Fibroblast of skin of scalp (primary cell): ENCODE measurements around the gene ACO1.

Source experiments
- DNase-seq: peaks from one replicate; pipeline ENCODE4 v3.0.0-alpha.2; 2013

Gene ACO1

DNA sequence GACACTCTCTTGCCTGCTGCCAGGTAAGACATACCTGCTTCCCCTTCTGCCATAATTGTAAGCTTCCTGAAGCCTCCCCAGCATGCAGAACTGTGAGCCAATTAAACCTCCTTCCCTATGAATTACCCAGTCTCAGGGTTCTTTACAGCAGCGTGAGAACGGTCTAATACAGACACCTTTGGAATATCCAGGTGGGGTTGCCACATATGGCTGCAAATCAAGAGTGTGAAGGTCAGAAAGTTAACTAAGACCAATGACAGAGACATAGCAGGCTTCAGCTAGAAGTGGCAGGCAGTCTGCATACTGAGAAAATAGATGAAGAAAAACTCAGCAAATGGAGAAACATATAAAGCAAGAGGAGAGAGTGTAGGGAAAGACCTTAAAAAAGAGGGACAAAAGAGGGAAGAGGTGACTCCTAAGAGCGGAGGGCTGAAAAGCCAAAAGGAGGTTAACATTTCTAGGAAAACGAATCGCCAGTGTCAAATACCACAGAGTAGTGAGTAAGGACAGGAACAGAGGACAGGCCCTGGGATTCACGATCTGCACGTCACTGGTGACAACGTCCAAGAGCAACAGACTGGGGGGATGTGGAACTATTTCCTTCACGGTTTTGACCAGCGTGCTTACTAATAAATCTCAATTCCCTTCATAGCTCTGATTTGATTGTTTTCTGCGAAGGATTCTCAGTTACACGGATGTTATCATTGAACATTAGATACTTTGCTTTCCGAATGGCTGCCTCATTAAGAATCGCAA, 1.7 kb upstream of the ACO1 start:
- no peak for DNase-seq

DNA sequence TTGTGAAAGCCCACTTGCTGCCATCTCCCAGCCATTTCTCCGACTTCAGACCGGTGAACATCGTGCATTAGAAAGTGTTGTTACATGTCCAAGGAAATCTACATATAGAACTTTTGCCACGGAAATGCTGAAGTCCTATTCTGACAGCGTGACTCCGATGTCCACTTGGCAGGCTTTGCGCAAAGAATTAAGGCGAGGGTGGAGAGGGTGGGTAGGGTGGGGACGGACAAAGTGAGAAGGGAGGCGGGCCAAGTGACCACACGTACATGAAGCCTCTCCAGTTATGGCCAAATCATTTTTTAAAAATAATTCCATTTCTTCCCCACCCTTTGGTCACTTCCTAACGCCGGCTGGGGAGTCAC, 460 bp upstream of the ACO1 start:
- DNase-seq: no peak

DNA sequence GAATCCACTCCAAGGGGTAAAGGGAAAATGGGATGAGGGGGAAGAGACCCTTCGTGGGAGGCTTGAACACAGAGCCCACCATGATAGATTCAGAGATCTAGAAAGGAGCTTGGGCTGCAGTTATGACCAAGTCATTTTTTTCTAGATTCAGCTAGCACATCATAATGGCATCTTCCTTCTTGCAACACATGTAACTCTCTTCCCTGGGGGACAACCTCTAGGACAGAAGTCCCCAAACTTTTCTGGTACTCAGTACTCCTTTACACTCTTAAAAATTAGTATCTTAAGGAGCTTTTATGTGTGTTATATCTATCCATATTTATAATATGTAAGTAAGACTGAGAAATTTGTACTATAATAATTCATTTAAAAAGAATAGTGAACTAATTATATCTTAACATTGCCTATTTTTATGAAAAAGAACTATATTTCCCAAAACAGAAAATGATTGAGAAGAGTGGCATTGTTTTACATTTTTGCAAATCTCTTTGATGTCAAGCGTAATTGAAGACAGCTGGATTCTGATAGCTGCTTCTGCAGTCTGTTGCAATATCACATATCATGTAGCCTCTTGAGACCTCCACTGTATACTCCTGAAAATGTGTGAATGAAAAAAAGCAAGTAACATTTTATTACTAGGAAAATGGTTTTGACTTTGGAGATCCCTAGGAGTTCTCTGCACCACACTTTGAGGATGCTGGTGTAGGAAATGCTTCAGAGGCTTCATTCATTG, 875 bp downstream of the ACO1 start:
- peak; percentile 17 for DNase-seq

DNA sequence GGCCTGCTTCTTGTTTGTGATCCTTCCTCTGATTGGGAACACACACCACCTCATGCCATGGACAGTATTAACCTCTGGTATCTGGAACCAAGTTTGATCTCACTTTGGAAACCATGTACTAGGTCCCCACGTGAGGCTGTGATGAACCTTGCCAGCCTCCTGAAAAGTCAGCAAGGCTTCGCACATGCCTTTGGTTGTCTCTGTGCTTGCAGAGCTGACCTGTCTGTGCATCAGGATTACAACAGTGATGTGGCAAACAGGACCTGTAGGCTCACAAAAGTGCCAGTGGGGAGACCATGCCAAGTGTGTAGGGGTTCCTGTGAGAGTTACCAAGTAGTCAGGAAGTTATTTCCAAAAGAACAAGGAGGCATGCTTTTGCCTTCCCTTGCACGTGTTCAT, 1.4 kb downstream of the ACO1 start:
- DNase-seq: no peak

DNA sequence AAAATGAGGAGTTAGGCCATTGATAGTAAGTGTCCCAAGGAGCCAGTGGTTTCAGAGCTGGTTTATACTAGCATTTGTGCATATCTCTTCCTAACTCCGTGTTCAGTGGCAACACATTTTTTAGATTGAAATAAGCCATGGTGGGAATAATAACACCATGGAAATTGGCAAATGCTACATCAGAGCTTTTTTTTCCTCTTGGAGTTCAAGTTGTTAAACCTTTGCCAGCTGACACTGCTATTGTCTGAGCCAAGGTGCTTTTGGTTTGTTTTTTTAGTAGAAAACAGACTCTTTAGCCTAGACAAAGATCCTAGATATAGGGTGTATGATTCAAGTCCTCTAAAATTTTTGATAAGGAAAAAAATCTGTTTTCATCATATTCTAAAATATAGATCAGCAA, 2.8 kb downstream of the ACO1 start:
- no peak for DNase-seq

DNA sequence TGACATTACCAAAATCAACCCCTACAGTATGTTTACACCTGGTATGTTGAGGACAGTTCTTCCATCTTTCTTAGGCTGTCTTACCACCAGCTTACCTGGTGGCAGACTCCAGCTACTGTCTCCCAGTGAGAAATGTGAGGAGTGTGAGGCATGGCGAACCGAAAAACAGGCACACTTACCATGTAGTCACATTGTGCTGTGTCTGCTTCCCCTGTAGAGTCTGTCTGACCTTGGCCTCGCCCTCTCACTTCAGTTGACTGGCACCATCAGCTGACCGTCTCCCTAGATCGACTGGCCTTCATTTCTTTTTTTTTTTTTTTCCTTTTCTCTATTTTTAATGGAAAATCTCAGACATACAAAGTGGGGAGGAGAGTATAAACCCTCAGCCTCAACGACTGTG, 4.9 kb downstream of the ACO1 start:
- DNase-seq: no peak

DNA sequence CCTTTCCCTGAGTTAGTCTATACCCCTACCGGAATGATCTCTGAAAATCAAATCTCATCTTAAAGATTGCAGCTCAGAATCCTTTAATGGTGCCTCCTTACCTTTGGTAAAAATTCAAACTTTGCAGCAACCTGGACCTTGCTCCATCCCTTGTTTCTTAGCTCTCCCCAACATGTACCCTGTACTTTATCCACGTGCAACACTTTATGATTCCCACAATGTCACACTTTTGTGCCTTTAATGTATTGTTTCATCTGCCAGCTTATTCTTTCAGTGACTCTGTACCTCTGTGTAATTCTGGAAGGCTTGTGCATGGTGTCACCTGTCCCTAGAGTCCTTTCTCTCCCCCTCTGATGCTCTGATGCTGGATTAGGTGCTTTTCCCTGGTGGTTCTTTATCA, 9.5 kb downstream of the ACO1 start:
- DNase-seq: no peak

DNA sequence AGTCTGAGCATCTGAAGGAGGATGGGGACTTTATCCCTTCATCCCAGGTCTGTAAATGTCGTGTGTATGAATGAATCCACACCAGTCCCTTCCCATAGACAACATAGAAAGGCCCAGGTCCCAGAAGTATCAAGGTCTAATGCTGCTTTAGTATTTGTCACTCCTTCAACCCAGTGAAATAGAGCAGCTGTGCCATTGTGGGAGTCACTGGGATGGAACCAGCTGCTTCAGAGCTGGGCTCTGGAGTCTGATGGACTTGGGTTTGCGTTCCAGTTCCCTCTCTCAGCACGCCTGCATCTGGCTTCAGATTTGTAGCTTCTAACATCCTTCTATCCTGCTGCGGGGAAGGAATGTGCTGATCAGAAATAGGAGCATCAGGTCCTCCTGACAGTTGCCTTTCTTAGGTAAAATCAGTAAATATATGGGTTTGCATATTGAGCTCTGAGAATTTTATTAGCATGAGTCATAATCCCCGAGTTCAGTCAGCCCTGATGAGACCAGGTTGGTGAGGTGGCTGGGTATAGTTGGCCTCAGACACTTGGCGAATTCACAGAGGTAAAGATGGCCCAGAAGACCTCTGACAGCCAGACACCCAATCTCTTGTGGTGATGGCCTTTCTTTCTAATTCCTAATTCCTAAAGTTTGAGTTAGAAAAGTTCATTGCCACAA, 10.1 kb downstream of the ACO1 start:
- DNase-seq: no peak

DNA sequence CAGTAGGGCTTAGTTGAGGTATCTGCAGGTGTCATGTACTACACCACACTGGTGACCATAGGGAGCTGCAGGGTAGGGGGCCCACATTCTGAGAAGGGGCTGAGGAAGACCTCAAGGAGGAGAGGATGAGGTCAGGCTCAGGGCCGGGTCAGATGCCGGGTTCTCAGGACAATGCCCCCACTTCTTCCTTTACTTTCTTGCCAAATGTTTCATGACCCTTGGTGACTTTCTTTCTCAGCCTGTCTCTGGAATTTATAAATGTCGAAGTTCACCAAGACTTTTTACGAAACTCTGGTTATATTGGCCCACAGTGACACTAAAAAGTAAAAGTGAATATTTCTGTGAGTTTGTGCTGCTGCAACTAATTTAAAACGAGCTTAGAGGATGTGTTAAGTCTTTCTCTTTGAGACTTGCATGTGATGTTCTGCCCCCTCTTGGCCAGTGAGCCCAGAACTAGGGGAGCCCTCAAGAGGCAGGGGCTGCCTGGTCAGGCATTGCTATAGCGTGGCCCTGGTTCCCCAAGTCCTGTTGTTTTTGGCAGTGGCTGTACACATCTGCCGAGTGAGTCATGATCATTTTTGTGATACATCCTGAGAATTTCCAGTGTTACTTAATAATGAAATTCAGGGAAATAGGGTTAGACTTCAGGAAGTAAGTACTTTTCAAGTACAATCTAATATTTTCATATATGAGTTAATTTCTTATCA, 11.2 kb downstream of the ACO1 start:
- peak; percentile 92 for DNase-seq

DNA sequence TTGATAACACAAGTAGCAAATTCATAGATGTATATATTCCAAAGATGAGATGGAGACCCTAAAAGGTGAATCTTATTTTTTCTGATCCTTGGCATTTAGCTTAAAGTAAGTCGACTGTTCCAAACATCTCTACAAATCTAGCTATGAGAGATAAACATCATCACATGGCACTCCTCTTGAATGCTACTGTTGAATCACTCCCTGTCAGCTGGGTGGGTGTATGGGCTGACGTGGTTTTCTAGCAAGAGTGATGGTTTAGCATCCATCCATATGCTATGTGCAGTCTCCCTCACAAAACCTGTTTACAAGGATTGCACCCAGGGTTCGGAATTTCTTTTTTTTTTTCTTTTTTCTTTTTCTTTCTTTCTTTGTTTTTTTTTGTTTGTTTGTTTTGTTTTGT, 13.8 kb downstream of the ACO1 start:
- DNase-seq: no peak

DNA sequence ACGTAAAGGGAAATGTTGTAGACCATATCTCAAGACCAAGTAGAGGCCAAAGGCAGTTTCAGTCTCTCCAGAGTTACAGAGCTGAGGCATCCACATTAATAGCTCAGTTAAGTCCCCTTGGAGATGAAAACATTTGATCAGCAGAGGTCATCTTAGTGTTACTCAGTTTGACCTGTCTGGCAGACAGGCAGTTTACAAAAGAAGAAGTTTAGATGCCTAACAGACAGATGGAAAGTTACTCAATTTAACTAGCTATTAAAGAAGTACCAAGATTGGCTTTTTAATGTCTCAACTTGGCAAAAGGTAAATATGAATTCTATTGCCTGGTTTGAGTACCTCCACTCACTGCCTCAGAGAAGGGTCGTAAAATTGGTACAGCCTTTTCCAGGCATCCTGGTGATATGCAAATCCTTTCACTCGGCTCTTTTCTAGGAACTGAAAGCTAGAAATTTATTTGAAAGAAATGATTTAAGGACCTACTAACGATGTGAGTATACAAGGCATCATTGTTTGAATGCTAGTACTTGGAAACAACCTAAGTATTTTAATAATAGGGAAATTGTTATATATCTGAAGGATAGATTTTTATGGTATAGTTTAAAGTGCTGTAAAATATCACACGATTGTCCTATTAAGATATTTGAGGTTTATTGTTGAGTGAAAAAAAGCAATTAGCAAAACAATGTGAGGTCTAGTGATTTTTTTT, 14.8 kb downstream of the ACO1 start:
- DNase-seq: no peak

DNA sequence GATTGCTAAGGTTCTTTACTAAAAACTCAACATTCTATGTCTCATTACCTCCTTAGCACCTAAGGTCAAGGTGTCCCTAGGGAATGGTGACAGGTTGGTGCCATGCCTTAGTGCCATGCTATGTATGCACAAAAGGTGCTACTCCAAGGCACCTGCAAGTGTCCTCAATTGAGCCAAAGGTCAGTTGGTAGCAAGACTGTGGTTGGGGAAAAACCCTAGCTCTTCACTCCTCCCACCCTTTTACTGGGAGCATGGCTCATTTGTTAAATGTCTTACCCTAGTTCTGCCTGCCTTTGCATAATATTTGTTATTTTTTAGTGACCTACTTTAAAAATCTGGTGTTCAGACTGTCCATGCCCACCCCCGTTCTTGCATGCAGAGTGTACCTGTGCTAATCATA, 17.0 kb downstream of the ACO1 start:
- DNase-seq: no peak

DNA sequence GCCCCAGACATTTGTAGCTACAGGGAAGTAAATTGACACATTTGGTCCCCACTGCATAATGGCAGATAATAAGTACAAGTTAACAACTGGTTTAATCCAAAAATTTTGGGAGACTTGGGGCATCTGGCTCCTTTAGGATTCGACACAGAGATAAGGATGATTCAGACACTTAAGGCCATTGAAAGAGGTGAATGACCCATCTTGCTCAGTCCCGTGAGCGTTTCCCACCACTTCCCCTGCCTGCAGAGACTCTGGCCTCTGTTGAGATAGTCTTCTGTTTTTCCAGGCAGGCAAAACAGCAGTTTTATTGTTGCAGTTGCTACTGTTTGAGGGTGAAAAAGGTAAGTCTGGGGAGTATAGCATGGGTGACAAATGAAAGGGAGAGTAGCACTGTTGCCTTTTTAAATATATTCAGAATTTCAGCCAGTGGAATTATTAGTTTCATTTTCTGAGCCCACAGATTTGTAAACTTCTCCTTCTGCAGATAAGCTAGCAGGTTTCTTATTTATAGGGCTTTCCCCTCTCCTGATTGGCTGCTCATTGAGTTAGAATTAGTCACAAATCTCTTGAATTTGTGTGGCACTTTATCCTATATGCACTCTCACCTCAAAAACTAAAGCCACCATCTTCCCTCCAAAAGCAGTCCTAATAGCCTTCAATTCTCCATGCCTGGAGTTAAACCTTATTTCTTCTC, 19.3 kb downstream of the ACO1 start:
- DNase-seq: no peak

DNA sequence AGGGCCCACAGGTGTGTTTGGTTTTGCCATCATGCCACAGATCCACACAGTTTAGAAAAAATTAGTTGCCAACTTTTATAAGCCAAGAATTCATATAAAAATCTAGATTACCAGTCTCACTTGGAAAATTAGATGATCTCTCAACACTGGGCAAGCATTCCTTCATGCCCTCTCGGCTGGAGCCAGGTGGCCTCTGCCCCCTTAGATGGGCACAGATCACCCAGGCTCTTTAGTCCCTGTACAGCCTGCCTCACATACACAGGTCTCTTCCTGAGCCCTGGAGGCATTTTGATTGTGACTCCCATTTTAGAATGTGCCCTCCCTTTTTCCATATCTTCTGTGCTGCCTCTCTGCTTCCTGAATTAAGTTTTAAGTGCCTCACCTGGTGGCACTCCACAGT, 20.0 kb downstream of the ACO1 start:
- no peak for DNase-seq

DNA sequence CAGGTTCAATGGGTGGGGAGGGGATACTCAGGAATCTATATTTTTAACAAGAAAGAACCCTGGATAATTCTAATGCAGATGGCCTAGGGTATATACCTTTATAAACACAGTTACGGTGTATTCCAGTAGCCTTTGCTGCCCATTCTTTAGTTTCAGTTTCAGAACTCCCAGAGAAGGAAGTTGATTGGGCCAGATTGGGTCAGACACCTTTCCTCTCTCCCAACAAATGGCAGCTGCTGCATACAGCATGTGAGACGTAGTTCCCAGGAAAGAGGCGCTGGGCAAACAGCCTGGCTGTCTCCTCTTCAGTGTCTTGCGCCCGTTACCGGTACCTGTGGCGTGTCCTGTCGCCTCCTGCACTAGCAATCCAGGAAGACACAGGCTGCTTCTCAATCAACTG, 20.4 kb downstream of the ACO1 start:
- DNase-seq: no peak

DNA sequence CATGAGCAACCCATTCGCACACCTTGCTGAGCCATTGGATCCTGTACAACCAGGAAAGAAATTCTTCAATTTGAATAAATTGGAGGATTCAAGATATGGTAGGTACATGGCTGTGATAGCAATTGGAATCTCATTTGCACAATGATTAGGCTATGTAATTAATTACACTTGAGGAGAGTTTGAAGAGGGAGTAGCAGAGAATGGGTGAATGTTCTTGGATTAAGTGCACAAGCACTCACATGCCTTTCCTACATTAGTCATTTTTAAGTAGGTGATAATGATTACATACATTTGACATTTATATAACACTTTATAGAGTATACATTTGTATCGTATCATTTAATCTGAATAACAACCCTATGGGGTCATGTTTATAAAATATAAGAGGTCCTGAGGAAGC, 21.1 kb downstream of the ACO1 start:
- no peak for DNase-seq

DNA sequence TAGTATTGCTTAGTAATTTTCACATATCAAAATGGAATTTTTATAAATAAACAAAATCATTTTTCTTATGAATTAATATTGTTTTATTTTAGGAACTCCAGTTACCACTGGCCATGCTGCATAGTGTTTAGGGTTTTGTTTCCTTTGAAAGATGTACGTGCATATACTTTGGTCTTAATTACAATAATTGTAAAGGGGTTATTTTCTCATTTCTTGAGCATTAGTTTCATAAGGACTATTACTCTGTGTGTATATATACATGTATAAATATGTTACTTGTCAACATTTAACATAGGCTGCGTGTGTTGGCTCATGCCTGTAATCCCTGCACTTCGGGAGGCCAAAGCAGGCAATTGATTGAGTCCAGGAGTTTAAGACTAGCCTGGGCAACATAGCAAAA, 21.6 kb downstream of the ACO1 start:
- DNase-seq: no peak

DNA sequence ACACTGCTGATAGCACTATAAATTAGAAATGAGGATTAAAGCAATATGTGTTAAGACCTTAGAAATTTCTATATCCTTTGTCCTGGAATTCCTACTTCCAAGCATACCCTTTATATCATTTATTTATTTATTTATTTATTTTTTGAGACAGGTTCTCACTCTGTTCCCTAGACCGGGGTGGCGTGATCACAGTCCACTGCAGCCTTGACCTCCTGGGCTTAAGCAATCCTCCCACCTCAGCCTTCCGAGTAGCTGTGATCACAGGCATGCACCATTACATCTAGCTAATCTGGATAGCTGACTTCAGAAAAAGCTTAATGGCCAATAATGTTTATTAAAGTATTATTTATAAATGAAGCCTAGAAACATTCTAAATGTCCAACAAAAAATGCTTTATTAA, 27.3 kb downstream of the ACO1 start:
- DNase-seq: no peak

DNA sequence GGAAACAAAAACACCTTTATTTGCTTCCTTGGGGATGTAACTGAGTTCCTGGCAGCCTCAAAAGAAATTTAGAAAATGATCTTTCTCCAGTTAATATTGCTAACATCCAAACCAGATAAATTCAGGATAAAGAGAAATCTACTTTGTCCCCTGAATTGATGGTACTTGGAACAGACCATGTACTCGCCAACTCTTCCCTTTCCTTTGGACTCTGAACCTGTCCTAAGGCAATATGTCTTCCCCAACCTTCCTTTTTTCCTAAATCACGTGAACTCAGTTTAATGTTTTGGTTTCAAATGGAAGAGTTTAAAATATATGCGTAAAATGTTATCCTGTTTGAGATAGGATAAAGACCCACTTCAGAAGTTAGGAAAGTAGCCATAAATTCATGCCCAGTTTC, 28.0 kb downstream of the ACO1 start:
- DNase-seq: no peak

DNA sequence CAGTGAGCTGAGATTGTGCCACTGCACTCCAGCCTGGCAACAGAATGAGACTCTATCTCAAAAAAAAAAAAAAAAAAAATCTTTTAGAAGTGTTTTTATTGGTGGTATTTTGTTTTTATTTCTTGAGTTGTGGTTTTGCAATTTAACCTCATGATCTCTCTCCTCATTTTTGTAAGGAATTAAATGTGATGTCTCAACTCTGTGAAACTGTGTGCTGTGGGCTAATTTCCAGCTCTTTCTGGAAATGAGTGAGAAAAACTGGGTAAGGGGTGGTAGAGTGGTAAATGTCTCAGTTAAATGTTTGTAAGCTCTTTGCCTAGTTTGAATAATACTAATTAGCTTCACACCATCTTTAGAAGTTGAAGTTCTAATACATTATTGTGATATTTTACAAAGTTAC, 29.0 kb downstream of the ACO1 start:
- no peak for DNase-seq

DNA sequence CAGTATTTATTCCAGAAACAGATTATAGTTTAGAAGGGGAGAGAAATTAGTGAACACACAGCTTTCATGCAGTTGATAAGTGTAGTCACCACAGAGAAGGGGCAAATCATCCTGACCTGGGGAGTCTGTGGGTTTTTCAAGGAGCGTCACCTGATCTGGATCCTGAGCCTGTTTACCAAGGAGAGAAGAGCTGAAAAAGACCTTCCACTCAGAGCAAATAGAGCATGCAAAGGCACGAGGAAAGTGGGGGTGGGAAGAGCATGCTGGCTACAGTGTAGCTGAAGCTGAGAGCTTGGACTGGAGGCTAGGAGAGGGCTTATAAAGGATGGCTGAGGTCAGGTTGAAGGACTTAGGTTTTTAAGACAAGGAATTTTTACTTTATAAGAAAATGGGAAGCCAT, 30.4 kb downstream of the ACO1 start:
- no peak for DNase-seq

DNA sequence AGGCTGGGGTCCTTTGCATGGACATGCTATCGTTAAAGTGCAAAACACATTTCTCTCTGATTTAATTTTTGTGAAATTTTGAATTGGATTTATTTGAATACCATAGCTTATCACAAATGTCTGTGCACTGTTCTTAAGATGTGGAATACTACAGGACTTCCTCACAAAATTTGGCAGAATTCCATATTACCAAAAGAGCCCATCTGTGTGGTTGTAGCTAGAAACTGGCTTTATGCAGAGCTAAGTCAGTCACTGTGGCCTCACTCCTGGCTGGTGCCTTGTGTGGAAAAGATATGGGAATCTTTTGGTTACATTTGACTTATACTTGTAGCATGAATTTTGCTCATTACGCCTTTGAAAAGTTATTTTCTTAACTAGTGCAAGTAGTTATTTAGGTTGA, 35.5 kb downstream of the ACO1 start:
- no peak for DNase-seq
